Mucosa of gallbladder (tissue), 1 donor: ENCODE measurements around the gene NTF4. TPM values are rescaled to one million over a fixed set of nuclear protein-coding genes. Genes with fewer than 3 reads are reported as not detected.
A peak's percentile ranks its signal among the peaks of the same experiment; 100 is the strongest.
"Not testable (repeated sequence)": the region's sequence is repeated elsewhere in the genome, so short reads cannot be mapped to it uniquely, and the experiment has no call there.

ENCODE experiments used
- DNase-seq: peaks from one replicate; pipeline ENCODE4 v3.0.0-alpha.2; 2020; ENCODE audit warnings: low spot score
- total RNA-seq: library from RNA; stranded (reverse); gene quantifications from one replicate; pipeline ENCODE4 v1.2.1, GENCODE V29; 2021
- donor health status: DM: no; HTN: no; CAD: no.

NTF4 gene
- total RNA-seq, 1 donor from 2014 or later = 0.26 TPM

GRCh38 chr19:49056902-49057596, 7.6 kb downstream of the NTF4 start:
- not testable (repeated sequence) for DNase-seq

- peak; percentile 29 for DNase-seq
These were observed 8.3 kb downstream of the NTF4 start for GRCh38 chr19:49056101-49056901.

DNA sequence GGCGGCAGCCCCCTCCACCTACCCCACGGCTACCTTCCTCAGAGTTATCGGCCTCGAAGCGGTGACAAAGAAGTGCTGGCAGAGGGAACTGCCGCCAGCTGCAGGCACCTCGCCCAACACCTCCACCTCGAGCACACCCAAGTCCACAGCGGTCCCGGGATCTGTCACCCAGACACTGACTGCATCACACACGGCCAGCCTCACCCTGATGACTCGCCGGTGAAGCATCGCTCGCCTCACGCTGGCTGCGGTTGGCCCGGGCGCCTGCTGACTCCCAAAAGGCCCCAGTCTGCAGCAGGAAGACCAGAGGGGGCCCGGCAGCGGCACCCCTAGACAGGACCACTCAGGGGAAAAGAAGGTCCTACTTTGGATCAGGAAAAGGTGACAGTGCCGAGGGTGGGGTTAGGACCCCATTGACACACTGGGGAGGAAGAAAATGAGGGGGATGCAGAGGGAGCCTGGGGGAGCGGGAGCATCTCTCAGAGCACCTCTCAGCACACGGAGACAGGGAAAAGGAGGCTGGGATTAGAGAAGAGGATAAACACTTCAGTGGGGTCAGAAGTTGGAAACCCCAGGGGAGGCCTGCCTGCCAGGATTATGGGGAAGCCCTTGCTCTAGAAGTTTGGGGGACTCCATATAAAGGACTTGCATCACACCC, 14.1 kb downstream of the NTF4 start:
- DNase-seq = not testable (repeated sequence)

DNA sequence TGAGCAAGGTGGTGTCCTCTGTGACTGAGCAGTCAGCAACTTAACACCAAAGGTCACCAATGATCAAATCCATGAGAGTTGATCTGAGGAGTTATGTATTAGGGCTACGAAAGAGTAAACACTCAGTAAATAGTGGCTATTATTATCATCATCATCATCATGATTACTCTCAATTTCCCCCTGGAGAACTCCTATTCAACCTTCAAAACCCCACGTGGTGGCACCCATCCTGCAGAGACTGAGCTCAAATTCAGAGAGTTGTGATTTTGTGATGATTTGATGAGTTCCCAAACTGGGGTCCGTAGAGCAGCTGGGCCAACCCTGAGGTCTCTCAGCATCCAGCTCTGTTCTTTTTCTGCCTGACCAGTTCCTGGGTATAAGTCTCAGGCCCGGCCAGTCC, 14.8 kb downstream of the NTF4 start:
- DNase-seq = not testable (repeated sequence)

DNA sequence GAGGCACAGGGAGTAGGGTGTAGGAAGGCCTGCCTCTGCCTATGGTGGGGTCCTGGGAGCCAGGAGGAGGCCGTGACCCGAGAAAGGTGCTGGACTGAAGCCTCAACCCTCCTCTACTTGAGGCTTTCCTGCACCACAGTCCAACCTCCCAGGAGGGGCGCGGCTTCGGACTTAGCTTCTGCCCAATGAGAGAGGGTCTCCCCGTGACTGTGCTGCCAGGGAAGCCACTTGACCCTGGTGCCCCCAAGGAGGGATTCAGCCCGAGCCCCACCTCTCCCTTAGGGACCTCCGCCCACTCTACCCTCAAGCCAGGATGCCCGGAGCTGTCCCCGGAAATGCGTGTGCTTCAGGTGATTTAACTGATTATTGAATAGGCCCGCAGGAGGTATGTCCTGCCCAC, 15.6 kb downstream of the NTF4 start, which contains the start of gene CGB8:
Gene CGB8 (minus strand): TSS at position 101 of the 400 bp plus-strand sequence. CDS start 372 bp downstream, outside the sequence.
- not testable (repeated sequence) for DNase-seq

- DNase-seq = not testable (repeated sequence)
These were observed 21.1 kb downstream of the NTF4 start, which contains the start of gene CGB5 for GRCh38 chr19:49043548-49043947. TSS of gene CGB5 (plus strand) at chr19:49043848. CDS start at chr19:49044210, 362 bp downstream.

- not testable (repeated sequence) for DNase-seq
These were observed 22.0 kb downstream of the NTF4 start for GRCh38 chr19:49042666-49043065.

- no peak for DNase-seq
These were observed 22.4 kb downstream of the NTF4 start for GRCh38 chr19:49042177-49042576.

GRCh38 chr19:49039736-49040135, 24.9 kb downstream of the NTF4 start:
- not testable (repeated sequence) for DNase-seq

GRCh38 chr19:49038557-49039276, 25.9 kb downstream of the NTF4 start:
- DNase-seq = not testable (repeated sequence)

GRCh38 chr19:49038111-49038510, 26.5 kb downstream of the NTF4 start:
- not testable (repeated sequence) for DNase-seq

DNA sequence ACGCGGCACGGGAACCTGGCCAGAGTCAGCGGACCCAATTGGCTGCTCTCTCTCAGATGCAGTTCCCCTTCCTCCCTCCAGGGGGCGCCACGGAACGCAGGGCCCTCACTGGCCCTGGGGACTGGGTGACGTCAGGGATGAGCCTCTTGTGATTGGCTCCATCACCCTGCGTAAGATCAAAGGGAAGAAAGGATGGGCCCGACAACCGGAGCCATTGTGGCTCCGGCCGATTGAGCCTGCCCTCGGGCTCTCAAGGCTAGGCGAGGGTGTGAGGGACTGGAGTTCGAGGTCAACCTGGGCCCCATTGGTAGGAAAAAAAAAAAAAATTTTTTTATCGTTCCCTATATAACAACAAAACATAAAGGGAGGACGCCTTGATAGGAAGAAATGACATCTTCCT, 27.8 kb downstream of the NTF4 start, which contains the start of gene CGB1:
Gene CGB1 (minus strand): TSS at position 81 of the 400 bp plus-strand sequence. CDS start 184 bp downstream, outside the sequence.
- DNase-seq = not testable (repeated sequence)

- DNase-seq = not testable (repeated sequence)
These were observed 32.8 kb downstream of the NTF4 start, which contains the start of gene CGB2 for GRCh38 chr19:49031642-49032301. TSS of gene CGB2 (plus strand) at chr19:49031890. CDS start at chr19:49032096, 206 bp downstream.

GRCh38 chr19:49030323-49030722, 34.3 kb downstream of the NTF4 start:
- DNase-seq = not testable (repeated sequence)

DNA sequence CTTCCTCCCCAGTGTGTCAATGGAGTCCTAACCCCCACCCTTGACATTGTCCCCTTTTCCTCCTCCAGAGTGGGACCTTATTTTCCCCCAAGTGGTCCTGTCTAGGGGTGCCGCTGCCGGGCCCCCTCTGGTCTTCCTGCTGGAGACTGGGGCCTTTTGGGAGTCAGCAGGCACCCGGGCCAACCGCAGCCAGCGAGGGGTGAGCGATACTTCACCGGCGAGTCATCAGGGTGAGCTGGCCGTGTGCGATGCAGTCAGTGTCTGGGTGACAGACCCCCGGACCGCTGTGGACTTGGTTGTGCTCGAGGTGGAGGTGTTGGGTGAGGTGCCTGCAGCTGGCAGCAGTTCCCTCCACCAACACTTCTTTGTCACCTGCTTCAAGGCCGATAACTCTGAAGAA, 34.9 kb downstream of the NTF4 start:
- not testable (repeated sequence) for DNase-seq

DNA sequence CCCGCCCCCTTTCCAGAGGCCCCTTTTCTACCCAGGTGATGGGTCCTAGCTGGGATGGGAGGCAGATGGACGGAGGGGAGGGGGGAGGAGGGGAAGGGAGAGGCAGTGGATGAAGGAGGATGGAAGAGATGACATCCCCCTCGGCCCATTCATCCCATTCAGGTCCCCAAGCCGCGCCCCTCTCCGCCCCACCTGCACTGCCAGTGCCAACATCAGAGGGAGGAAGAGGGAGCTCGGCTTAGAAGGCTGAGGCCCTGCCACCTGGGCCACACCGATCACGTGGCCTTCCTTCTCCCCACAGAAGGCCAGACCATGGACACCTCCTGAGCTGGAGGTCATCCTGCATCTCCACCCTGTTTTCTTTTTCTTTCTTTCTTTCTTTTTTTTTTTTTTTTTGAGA, 35.9 kb downstream of the NTF4 start:
- DNase-seq = not testable (repeated sequence)

DNA sequence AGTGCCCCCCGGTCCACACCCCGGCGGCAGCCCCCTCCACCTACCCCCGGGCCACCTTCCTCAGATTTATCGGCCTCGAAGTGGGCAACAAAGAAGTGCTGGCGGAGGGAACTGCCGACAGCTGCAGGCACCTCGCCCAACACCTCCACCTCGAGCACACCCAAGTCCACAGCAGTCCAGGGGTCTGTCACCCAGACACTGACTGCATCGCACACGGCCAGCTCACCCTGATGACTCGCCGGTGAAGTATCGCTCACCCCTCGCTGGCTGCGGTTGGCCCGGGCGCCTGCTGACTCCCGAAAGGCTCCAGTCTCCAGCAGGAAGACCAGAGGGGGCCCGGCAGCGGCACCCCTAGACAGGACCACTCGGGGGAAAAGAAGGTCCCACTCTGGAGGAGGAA, 39.0 kb downstream of the NTF4 start:
- not testable (repeated sequence) for DNase-seq

- DNase-seq = not testable (repeated sequence)
These were observed 39.5 kb downstream of the NTF4 start for GRCh38 chr19:49025088-49025487.

DNA sequence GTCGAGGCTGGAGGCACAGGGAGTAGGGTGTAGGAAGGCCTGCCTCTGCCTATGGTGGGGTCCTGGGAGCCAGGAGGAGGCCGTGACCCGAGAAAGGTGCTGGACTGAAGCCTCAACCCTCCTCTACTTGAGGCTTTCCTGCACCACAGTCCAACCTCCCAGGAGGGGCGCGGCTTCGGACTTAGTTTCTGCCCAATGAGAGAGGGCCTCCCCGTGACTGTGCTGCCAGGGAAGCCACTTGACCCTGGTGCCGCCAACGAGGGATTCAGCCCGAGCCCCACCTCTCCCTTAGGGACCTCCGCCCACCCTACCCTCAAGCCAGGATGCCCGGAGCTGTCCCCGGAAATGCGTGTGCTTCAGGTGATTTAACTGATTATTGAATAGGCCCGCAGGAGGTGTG, 40.4 kb downstream of the NTF4 start, which contains the start of gene CGB3:
Gene CGB3 (minus strand): TSS at position 101 of the 400 bp plus-strand sequence. CDS start 362 bp downstream, outside the sequence.
- DNase-seq = not testable (repeated sequence)

DNA sequence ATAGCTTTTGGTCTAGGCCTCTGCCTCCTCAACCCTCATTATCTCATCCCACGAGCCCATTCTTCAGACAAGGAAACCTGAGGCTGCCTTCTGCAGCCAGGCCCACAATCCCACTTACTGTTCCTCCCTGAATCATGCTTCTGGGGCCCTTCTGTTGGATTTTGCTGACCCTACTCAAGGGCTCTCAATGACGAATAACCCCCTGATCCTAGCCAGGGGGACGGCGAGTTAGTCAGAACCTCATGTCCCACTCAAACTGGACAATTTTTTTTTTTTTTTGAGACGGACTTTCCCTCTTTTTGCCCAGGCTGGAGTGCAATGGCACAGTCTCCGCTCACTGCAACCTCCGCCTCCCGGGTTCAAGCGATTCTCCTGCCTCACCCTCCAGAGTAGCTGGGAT, 42.5 kb downstream of the NTF4 start:
- DNase-seq = no peak
